RWPE1 (cell line): ENCODE results near the gene PLEKHA4.
A peak's percentile ranks its signal among the peaks of the same experiment; 100 is the strongest.
"Not testable (repeated sequence)": the region's sequence is repeated elsewhere in the genome, so short reads cannot be mapped to it uniquely, and the experiment has no call there.

ENCODE experiments used
- CTCF ChIA-PET: fragments of 350-600 bp; sonication (Branson Sonifier 250); formaldehyde crosslinking; extraction: SDS; loops from one replicate; lab custom pipeline; 2021; lab: Yijun Ruan, JAX
- POLR2A ChIA-PET: fragments of 400-600 bp; formaldehyde crosslinking; extraction: SDS; loops from one replicate; lab custom pipeline; 2020; ENCODE audit warnings: antibody characterized with exemption; ENCODE audit not compliant: low non-redundant PET; lab: Yijun Ruan, JAX
- DNase-seq: peaks from one replicate; pipeline ENCODE4 v3.0.0; 2012; ENCODE audit warnings: low spot score
- H3K27ac ChIP-seq: fragments of 450-650 bp; 2 replicates; pipeline ENCODE4 v1.5.1; 2017
- CTCF ChIP-seq: fragments of 450-650 bp; conservative IDR thresholded peaks from 2 replicates; pipeline ENCODE4 v1.5.1; 2017; ENCODE audit warnings: low read depth, mild to moderate bottlenecking

The PLEKHA4 gene

GRCh38 chr19:48872884-48873475 is 4.6 kb upstream of the PLEKHA4 start:
- peak; percentile 89 for DNase-seq
- ChIA-PET POLR2A (interaction anchor here (0.6 to 1.6 kb wide), 2 partner anchors 60 to 120 kb away, joined by 3 to 4 read pairs; partner anchors contain the start of genes DHDH and GYS1), CTCF (interaction anchor here (0.6 to 1.0 kb wide), 2 partner anchors 98 to 105 kb away, joined by 3 read pairs; no protein-coding TSS in a partner anchor)
- H3K27ac ChIP-seq: peak overlapping the region; percentile 98
- no peak for TF ChIP-seq CTCF

- POLR2A ChIA-PET: interaction anchor here (0.5 to 1.6 kb wide), 7 partner anchors 14 to 125 kb away, joined by 3 to 4 read pairs (median 3); partner anchors contain the start of genes DHDH and GYS1
- peak; percentile 97 for DNase-seq
- H3K27ac ChIP-seq: peak within 1 kb of the TSS; percentile 98
- CTCF ChIA-PET: interaction anchor here (0.5 to 1.0 kb wide), 4 partner anchors 29 to 800 kb away, joined by 3 to 4 read pairs (median 3); no protein-coding TSS in a partner anchor
- no peak for TF ChIP-seq CTCF
These were observed 3.9 kb upstream of the PLEKHA4 start, which contains the start of gene PPP1R15A for GRCh38 chr19:48872182-48872883. TSS of gene PPP1R15A (plus strand) at chr19:48872421. CDS start at chr19:48873234, 813 bp downstream.

GRCh38 chr19:48871471-48872181 is 3.2 kb upstream of the PLEKHA4 start:
- ChIA-PET CTCF (interaction anchor here (0.5 to 0.6 kb wide), 3 partner anchors 28 to 801 kb away, joined by 3 to 4 read pairs (median 3); no protein-coding TSS in a partner anchor), POLR2A (interaction anchor here (0.5 to 1.6 kb wide), 6 partner anchors 13 to 124 kb away, joined by 3 to 4 read pairs (median 3); partner anchors contain the start of gene DHDH)
- H3K27ac ChIP-seq: peak overlapping the region; percentile 98
- not testable (repeated sequence) for DNase-seq

GRCh38 chr19:48870048-48870447 is 1.6 kb upstream of the PLEKHA4 start:
- no peak for DNase-seq
- POLR2A ChIA-PET: interaction anchor here (0.6 to 0.7 kb wide), 2 partner anchors 8 to 74 kb away, joined by 4 read pairs; no protein-coding TSS in a partner anchor
- peak overlapping the region; percentile 98 for H3K27ac ChIP-seq
- CTCF ChIA-PET: interaction anchor here (0.6 kb wide), 1 partner anchor 73 kb away, joined by 3 read pairs; no protein-coding TSS in a partner anchor
- TF ChIP-seq CTCF: no peak

- no peak for TF ChIP-seq CTCF
- no peak for DNase-seq
- peak overlapping the region; percentile 98 for H3K27ac ChIP-seq
- CTCF ChIA-PET: no interaction called here
- POLR2A ChIA-PET: interaction anchor here (0.6 kb wide), 1 partner anchor 11 kb away, joined by 3 read pairs; no protein-coding TSS in a partner anchor
These were observed 687 bp downstream of the PLEKHA4 start for GRCh38 chr19:48867746-48868113.

GRCh38 chr19:48867123-48867745 is 1.2 kb downstream of the PLEKHA4 start:
- H3K27ac ChIP-seq: peak overlapping the region; percentile 98

More at GRCh38 chr19:48867123-48867745, 1.2 kb downstream of the PLEKHA4 start:
- no peak for TF ChIP-seq CTCF
- CTCF ChIA-PET: interaction anchor here (1.4 kb wide), 1 partner anchor 25 kb away, joined by 4 read pairs; no protein-coding TSS in a partner anchor
- POLR2A ChIA-PET: no interaction called here
- no peak for DNase-seq
